CD1c-positive myeloid dendritic cell (primary cell): ENCODE results near the gene SKP2.
"Not testable (repeated sequence)": the region's sequence is repeated elsewhere in the genome, so short reads cannot be mapped to it uniquely, and the experiment has no call there.

ENCODE experiments used
- DNase-seq: peaks from one replicate; pipeline ENCODE4 v3.0.0-alpha.2; 2016; ENCODE audit errors: extremely low spot score

The SKP2 gene

DNA sequence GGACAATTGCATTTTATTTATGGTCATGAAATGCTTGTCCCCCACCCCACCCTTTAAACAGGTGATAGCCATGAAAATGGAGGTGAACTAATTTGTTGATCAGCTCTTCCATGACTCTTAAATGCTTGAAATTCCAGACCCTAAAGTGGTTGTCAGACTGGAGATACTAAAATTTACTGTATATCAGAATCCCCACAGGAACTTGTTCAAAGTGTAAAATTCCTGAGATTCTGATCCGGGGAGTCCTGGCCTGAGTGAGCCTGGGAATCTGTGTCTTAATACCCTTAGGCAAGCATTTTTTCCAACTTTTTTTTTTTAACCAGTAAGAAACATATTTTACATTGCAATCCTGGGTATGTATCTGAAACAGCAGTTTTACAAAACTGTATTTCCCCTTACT, 4.7 kb downstream of the SKP2 start:
- no peak for DNase-seq

DNA sequence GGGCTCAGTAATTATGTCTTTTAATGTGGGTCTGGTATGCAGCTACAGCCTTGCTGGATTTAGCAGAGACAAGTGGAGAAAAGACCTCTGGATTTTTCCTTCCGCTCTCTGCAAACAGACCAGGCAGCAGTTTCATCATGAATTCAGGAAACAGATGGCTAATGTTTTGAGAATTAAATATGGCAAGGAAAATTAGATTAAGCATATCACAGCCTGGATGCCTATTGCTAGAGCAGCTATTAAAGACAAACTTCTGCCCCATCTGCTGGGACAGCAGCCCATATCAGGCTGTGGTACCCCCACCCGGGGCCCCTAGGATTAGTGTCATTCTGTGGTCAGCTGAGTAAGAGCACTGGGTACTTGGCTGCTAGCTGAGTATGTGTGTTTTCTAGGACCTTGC, 6.2 kb downstream of the SKP2 start:
- no peak for DNase-seq

DNA sequence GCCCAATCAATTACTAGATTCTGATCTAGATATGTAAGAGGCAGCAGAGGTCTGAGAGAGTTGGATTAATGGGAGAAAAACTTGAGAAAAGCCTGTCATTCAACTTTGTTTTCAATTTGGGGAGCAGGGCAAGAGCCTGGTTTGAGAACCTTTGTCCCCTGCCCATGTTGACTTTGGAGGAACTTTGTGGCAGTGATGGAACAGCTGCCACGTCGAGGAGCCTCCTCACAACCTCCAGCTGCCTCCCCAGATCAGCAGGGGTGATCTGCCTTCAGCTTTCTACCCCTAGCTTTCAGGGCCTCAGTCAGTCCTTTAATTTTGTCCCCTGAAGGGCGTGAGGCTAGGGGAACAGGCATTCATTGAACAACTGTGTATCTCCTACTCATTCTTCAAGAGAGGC, 8.7 kb downstream of the SKP2 start:
- no peak for DNase-seq

DNA sequence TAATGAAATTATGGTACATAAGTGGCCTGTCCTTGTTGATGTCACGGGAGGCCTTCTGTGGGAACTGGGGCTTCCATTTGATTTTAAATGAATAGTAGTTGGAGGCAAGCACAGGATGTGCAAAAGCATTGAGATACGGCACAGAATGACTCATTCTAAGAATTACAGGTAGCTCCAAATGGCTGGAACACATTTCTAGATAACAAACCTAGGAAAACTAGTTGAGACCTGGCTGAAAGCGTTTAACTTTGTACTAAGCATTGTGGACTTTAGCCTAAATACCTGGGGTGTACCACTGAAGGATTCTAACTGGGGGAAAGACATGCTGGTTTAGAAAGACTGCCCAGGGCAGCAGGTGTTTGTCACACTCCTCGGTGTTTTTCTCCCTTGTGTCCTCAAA, 9.4 kb downstream of the SKP2 start:
- DNase-seq, result no peak

DNA sequence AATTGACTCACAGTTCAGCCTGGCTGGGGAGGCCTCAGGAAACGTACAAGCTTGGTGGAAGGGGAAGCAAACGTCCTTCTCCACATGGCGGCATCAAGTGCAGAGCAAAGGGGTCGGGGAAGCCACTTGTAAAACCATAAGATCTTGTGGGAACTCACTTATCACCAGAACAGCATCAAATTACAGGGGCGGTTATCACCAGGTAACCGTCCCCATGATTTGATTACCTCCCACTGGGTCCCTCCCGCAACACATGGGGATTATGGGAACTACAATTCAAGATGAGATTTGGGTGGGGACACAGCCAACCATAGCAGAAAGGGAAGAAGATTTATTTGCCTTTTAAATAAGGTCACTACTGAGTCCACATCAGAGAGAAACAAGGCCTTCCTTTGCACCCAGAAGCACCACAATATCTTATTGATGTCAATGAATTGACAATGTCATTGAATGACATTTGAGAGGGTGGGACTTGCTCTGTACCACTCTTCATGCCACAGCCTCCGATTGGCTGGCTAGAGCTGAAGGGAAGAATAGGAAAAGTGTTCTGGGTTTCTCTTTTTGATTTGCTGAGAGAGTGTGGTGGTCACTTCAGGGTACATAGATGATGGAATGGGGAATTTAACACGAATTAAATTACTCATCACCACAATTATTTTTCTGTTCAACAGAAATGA, 11.0 kb downstream of the SKP2 start:
- DNase-seq, result no peak

DNA sequence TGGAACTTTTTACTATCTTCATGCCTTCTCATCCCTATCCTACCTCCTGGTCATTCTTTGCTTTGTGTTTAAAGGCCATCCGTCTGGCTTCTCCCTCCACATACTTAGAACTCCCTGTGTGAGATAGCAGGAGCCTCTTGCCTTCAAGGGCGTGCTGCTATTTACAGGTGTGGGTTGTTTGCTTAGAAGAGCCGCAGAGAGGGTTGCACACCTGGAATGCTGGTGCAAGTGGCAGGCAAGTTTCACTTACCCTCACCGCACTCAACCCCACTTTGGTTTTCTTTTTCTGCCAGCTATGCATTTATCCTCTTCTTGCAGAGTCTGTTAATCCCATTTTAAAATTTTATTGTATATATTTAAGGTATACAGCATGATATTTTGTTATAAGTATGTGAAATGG, 12.6 kb downstream of the SKP2 start:
- no peak for DNase-seq

DNA sequence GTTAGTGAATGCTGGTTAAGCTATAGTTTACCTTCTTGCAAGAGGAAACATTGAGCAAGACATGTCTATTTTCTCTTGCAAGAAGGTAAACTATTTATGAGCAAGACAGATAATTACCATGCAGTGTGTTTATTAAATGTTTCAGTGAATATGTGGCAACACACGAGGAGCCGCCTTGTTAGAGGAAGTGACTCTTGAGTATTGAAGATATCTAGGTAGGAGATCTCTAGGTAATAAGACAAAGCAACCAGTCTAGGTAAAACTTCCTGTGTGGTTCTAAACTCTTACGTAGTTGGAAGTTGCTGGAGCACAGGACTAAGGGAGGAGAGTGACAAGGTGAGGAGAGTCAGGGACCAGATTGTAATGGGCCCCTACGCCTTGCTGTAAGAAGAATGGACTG, 16.8 kb downstream of the SKP2 start:
- DNase-seq, result no peak

DNA sequence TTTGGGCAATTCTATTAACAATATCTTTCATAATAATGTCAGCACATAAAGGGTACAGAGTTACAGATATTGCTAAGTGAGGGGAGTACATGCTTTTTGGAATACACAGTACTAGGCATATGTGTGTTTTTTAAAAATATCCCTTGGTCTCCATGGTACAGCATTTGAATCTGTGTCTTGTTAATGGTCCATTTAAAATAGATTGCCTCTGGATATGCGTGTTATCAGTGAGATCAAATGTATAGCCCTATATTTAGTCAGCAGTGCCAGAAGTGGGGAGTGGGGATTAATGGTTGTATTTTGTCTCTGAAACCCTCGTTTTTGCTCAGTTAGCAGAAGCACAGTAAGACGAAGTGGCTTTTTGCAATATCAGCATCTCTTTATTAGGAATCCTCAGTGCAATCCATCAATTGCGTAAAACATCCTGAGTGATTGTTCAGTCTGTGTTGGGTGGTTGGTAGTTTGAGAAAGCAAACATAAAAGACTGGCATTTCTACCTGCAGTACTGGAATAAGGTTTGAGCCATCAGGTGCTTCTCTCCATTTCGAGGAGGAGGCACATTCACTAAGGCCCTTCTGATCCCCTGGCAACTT, 19.0 kb downstream of the SKP2 start:
- DNase-seq, result no peak

DNA sequence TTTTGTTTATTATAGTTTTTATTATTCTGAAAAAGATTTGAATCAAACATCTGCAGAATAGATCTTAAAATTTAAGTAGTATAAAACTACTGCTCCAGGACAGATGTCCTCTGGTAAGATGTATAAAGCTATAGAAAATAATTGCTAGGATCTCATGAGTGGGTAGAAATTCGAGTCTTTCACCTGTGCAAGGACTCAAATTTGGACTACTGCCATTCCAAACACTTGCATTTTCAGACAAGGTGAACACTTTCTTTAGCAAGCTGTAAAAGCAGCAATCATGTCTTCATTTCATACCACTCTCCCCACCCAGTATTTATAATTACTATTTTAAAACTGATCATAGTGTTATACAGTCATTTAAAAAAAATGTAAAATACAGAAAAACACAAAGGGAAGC, 20.7 kb downstream of the SKP2 start:
- DNase-seq, result no peak

DNA sequence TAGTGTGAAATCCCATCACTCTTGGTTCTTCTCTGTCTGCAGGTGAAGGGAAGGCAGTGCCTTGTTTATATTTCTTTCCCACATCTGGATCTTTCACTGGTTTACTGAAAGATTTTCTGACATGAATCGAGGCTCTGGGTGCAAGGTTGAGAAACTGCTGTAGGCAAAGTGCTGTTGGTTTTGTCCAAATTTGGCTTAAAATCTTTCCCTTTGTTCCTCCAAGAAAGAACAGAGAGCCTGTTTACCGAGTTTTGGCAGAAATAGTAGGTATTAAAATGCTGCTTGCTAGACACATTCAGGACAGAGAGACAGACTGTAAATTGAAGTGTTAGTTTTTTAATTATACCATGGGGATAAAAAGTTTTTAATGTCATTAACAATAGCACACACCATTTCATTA, 21.5 kb downstream of the SKP2 start:
- DNase-seq, result no peak

DNA sequence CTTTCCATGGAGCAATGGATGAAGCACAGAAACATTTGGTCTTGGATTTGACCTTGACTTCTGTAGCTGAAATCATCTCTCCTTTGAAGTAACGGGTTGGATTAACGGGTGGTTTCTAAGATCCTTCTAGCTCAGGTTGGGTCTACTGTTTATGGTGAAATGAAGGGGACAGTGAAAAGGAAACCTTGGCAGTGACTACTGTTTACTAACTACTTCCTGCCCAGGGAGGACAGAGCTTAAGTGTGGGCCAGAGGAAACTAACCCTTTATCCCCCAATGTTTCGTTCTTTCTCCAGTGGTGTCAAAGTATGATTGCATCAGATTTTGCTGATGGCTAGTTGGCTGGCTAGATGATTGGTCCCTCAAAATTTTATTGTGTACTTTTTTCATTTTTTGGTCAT, 22.2 kb downstream of the SKP2 start:
- DNase-seq, result no peak

DNA sequence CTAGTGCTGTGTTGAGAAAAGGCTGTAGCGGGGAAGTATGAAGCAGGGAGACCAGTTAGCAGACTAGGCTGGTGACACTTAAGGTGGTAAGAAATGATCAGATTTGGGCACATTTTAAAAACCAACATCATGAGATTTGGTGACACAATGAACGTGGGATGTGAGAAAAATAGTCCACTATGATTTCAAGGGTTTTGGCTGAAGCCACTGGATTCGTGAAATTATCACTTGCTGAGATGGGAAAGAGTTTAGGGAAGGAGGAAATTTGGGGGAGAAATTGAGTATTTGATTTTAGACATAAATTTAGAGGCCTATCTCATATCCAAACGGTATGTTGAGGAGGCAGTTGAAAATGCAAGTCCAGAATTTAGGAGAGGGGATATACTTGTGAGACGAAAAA, 23.1 kb downstream of the SKP2 start:
- DNase-seq, result no peak

DNA sequence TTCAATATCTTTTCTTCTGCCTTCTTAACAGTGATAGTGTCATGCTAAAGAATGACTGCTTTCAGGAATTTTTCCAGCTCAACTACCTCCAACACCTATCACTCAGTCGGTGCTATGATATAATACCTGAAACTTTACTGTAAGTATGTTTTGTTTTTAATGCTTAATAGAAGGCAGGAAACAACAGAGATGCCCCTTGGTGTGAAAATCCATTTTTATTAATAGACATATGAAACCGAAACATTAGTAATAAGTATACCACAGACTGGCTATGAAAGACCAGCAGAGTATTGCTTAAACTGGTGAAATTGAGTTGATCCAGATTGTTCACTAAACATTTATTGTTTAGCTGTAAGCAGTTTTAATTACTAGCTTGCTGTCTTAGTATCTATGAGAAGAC, 25.2 kb downstream of the SKP2 start:
- DNase-seq, result no peak

DNA sequence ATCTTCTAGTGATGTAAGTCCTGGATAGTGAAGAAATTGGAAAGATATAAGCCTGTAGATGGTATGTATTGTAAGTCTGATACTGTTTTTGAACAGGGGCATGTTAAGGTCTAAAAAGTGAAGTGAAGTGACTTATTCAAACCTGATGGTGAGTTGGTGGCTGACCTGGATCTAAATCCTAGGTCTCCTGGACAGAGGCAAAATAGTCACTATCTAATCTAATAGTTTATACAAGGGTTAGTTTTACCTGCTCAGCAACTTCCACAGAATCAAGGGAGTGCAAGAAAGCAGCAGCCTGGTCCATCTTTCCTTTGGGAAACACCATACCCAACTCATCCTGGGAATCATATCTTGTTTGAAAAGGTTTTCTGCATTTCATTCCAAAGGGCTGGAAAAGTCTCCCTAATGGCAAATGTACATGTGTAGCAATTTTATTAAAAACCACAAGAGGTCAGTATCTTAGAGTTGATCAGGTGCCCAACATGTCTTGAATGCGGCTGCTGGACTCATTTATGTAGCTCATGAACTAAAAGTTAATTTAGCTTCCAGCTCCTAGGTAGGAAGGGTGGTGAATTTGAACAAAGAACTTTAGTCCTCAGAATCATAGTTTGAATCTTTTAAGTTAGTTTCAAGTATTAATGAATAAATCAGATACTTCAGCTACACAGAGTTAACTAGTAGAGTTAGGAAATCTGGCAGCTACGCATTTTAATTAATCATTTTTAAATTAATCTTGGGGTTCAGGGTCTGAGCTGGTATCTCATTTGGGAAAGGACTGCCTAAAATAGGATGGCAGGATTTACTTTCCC, 26.0 kb downstream of the SKP2 start:
- DNase-seq, result no peak

DNA sequence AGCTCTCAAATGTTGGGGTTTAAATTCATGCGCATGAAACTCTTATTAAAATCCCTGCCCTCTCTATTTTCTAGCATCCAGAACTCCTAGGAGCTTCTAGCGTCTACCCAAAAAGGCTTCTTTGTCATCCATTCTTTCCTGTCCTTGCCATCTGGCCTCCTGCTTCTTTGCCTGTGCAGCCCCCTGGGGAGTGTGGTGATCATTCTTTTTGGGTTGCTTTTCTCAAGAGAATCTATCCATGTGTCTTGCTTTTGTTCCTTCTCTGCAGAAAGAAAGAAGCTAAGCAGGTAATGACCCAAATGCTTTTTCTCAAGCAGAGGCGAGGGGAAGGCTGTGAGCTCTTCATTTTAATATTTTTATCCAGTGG, 26.6 kb downstream of the SKP2 start:
- no peak for DNase-seq

DNA sequence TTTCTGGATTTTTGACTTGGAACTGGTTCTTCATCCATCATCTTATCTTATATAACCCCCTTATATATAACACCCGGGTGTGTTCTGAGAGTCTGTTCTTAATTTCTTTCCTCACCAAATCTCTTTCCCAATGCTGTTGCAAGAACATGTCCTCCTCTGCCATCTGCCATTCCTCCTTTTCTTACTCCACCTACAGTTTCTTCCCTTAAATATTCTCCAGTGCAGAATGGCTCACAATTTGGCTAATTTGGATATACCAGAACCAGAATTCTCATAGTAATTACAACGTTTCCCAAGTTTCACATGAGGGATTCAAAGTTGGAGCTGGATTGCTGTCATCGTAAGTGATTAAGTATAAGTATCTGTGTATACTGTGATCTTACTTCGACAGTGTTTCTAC, 28.0 kb downstream of the SKP2 start:
- no peak for DNase-seq

DNA sequence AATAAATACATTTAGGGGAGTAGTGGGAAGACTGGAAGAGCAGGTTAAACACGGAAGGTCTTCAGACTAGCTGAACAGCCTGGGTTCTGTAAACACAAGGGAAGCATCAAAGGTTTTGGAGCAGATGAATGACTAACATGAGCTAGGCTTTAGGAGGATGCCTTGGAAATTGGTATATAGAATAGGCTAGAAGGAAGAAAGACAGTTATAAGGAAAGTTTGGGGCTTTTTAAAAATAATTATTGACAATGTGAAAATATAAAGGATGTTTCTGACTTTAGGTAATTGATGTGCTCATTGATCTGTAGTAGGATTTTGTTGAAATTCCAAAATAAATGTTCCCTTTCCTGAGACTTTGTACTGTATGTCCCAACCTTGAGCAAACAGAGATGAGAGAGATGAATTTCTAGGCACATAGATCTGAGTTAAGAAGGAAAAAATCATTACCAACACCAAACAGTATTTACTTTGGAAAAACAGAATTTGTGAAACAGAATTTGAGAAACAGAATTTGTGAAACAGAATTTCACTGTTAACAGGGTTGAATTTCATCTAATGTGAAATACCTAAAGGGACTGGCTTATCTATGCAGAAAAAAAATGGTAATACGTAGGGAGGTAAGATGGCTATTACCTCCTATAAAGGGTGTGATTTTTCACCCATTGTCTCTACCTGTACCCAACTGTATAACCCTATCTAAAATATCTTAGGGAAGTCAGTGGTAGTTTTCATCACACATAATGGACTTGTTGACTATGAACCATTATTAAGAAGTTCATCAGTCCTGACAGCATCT, 28.8 kb downstream of the SKP2 start:
- DNase-seq, result no peak

DNA sequence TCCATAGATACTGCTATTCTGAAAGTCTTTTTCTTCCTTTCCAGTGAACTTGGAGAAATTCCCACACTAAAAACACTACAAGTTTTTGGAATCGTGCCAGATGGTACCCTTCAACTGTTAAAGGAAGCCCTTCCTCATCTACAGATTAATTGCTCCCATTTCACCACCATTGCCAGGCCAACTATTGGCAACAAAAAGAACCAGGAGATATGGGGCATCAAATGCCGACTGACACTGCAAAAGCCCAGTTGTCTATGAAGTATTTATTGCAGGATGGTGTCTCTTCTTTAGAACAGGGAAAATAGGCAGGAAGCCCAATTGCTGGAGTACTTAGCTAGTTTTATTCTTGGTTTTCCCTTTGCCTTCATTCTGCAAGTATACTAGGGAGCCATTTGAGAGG, 29.9 kb downstream of the SKP2 start:
- DNase-seq, result no peak

DNA sequence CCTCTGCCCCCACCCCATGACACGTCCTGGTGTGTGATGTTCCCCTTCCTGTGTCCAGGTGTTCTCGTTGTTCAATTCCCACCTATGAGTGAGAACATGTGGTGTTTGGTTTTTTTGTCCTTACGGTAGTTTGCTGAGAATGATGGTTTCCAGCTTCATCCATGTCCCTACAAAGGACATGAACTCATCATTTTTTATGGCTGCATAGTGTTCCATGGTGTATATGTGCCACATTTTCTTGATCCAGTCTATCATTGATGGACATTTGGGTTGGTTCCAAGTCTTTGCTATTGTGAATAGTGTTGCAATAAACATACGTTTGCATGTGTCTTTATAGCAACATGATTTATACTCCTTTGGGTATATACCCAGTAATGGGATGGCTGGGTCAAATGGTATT, 32.5 kb downstream of the SKP2 start:
- DNase-seq, result not testable (repeated sequence)

DNA sequence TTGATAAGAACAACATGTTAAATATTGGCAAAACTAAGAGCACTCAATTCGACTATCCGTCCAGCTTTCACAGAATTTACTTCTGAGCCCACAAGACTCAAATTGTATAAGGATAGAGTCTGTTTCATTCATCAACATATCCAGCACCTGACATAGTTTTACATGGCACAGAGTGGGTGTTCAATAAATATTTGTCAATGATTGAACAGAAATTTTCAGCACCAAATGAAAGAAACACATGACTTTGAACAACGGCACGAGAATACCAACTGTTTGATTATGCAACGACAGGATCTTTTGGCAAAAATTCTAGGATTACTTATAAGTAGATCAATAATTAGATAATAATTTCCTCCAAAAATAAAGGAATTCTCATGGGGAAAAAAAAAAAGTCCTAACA, 41.8 kb downstream of the SKP2 start:
- no peak for DNase-seq

DNA sequence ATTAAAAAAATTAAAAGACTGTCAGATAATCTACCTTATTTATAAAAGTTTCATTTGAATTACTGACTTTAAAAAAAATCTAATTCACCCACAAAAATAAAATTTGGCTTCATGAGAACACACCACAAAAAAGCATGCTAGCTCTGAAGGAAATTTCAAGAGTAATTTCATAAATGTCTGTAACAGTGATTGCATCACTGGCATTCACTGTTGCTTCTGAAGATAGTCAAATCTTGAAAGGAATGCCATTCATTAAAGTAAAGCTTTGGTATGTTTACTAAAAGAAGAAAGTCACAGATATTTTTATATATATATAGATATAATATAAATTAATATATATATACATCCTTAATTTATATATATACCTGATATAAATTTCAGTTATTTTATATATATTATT, 46.4 kb downstream of the SKP2 start:
- no peak for DNase-seq

DNA sequence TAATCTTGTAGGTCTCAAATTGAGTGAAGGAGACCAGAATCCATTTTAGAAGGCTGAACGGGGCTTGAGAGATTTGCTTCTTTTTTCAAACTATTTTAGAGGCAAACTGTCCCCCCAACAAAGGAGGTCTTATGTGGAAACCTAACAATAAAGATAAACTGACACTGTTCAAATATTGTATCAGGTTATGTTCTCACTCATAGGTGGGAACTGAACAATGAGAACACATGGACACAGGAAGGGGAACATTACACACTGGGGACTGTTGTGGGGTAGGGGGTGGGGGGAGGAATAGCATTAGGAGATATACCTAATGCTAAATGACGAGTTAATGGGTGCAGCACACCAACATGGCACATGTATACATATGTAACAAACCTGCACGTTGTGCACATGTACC, 46.9 kb downstream of the SKP2 start:
- DNase-seq, result not testable (repeated sequence)

DNA sequence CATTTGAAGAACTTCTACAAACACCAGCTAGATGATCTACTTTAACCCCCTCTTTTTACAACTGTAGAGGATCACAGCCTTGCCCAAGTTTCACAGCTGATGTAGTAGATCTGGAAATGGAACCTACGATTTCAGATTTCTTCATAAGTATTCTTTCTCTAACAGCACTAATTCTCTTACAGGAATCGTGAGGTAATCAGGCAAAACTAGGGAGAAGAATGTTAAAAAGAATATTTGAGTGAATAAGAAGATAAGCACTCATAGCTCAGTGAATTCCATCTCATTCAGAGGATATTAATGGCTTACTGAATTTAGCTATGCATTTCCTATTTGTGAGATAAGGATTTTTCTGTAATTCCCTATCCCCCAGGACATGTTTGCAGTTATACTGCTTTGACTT, 47.7 kb downstream of the SKP2 start:
- DNase-seq, result no peak
